T1000 (cell line): ENCODE data around the gene UBXN11.

ENCODE experiments used
- DNase-seq: peaks from one replicate; lab custom pipeline; 2025; ENCODE audit warnings: mixed read lengths; lab: John Stamatoyannopoulos, UW

Gene UBXN11

DNA sequence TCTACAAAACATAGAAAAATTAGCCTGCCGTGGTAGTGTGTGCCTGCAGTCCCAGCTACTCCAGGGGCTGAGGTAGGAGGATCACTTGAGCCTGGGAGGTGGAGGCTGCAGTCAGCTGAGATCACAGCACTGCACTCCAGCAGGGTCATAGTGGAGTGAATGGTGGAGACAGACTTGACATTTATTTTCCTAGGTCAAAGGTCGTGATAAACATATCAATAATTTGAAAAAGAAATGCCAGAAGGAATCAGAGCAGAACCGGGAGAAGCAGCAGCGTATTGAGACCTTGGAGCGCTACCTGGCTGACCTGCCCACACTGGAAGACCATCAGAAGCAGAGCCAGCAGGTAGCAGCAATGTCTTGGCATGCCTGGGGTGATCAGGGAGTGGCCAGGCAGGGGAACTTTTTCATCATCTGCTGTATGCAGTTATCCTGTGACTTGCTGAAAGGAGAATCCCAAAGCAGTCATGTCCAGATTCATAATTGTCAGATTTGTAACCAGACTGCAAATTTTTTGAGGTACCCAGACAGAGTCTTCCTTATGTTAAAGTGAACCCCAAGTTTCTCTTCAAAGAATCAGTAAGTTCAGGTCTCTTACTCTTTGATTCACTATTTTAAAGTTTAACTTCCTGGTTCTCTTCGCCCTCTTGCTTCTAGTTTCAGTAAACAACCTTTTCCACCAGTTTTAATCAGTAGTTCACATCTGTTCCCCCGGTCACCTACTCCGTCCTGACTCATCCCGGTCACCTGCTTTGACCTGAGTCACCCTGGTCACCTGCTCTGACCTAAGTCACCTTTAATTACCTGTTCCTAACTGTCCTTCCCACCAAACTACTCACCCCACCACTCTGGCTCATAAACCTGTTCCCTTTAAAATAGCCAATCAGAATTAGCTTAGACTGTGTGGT, 37.9 kb downstream of the UBXN11 start:
- no peak for DNase-seq

DNA sequence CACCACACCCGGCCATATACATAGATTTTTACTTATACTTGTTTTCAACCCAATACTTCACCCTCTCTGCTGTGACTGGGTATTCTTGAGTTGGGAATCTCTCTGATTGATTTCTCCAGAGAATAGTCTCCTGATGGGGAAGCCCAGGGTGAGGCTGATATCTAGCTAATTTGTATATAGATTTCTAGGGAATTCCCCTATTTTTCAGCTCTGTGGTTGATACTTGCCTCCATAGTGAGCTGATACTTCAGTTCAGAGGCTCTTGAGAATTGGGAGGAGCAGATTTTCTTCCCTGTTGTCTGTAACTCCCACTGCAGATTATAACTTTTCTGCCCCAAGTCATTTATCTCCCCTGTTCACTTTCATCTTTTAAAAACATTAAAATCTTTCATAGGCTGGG, 41.0 kb downstream of the UBXN11 start:
- DNase-seq: no peak

DNA sequence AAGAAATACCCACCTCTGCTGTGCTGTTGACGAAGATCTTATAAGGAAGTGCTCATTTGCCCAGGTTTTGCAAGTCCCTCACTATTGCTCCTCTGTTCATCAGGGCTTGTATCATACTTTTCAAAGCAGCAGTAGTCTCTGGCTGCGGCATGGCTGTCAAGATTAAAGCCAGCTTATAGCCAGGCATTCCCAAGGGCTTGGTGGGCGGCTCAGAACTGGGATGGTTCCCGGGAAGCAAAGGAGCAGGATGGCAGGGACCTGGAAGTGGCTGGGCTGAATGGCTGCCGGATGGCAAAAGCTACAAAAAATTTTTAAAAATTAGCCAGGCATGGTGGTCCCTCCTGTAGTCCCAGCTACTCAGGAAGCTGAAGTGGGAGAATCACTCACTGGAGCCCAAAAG, 43.2 kb downstream of the UBXN11 start:
- DNase-seq: no peak

DNA sequence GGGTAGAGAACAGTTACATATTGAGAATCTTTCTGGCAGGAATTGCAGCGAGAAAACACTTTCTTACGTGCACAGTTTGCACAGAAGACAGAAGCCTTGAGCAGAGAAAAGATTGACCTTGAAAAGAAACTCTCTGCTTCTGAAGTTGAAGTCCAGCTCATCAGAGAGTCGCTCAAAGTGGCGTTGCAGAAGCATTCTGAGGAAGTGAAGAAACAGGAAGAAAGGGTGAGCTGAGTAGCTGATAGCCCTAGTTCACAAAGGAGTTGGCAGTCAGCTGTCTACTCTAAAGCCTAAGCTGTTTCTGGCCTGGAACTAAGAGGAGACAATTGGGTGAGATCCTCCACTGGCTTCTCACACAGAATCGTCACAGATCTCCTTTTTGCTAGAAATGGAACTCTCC, 46.9 kb downstream of the UBXN11 start:
- no peak for DNase-seq

DNA sequence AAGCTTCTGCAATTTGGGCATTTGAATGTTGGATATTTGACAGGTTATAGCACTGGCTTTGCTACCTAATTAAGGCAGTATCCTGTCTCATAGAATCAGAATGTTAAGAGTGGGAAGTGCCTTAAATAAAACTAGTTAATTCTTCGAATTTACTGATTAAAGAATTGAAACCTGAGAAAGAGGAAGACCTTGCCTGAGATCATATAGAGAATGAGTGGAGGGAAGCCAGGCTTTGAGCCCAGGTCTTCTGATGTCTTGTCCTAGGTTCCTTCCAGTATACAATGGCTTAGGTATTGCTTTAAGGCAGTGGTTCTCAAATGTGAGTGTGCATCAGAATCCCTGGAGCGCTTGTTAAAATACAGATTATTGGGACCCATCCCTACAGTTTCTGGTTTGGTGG, 47.4 kb downstream of the UBXN11 start:
- no peak for DNase-seq

DNA sequence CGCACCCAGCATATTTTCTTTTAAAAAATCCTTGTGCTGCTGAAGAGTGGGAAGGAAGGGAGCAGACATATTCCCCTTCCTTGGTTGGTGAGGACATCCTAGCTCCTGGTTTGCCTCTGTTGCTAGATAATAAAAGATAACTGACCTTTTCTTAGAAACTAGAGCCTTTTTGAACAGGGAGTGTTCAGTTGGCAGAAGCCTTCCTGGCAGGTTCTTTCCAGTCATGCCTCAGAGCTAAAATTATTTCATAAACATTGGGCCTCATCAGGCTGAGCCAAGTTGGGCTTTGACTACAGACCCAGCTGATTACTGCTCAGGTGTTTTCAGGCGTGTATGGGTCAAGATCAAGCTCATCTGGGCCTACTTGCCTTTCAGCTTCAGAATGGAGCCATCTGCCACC, 49.2 kb downstream of the UBXN11 start:
- no peak for DNase-seq

DNA sequence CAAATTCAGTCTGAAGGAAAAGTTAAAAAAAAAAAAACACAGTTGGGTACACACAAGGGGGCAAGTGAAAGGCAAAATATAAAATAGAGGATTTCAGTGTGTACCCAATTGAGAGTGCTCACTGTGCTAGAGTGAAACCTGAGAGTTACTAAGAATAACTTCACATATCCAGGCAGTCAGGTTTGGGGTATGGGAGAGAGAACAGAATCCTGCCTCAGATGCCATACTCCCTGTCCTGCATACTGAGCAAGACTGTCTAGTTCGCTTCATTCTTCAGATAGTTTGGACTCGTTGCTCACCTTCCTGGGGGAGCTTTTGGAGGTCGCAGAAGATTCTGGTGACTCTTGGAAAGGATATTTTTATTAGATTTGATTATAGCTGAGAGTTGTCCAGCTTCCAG, 52.0 kb downstream of the UBXN11 start:
- DNase-seq: no peak

DNA sequence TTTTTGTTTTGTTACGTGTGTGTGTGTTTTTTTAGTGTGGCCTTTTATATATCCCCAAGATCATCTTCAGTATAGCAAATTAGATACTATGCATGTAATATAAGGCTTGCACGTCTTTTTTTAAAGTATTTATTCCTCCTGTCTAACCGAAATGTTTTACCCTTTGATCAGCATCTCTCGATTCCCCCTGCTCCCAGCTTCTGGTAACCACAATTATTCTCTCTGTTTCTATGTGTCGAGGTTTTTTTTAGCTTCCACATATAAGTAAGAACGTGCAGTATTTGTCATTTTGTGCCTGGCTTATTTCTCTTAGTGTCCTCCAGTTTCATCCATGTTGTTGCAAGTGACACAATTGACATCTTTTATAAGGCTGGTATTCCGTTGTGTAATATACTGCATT, 53.7 kb downstream of the UBXN11 start:
- no peak for DNase-seq

DNA sequence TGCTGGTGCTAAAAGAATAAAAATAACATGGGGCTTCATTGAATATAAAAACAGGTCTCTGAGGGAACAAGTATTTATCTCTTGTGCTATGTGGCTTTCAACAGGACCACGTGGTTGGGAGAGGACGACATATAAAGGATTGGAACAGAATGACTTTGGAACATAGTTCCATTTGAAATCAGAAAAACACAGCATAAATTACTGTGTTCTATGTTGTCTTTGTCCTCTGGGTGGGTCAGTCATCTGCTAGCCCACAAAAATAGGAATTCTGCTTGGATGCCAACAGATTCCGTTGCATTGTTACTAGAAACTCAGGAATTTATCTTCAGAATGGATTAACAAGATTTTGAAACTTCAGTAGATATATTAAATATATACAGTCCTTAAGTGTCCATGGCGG, 66.5 kb downstream of the UBXN11 start:
- DNase-seq: no peak

DNA sequence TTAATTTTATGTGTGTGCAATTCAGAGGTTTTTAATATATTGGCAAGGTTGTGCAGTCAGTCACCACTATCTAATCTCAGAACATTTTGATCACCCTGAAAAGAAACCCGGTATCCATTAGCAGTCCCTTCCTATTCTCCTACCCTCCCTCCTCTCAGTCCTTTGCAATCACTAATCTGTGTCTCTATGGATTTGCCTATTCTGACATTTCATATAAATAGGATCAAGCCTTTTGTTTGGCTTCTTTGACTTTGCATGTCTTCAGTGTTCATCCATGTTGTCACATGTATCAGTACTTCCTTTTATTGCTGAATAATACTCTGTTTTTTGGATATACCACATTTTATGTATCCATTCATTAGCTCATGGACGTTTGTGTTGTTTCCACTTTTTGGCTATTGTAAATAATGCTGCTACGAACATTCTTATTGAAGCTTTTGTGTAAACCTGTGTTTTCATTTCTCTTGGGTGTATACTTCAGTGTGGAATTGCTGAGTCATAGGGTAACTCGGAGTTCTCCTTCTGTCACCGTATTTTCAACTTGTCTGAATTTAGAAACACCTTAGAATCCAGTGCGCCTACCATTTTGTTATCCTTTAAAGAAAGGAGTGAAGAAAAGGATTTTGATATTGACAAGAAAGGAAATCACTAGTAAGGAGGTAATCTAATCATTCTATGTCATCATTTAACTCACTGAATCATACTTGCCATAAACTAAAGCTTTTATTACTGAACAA, 69.0 kb downstream of the UBXN11 start:
- DNase-seq: no peak

DNA sequence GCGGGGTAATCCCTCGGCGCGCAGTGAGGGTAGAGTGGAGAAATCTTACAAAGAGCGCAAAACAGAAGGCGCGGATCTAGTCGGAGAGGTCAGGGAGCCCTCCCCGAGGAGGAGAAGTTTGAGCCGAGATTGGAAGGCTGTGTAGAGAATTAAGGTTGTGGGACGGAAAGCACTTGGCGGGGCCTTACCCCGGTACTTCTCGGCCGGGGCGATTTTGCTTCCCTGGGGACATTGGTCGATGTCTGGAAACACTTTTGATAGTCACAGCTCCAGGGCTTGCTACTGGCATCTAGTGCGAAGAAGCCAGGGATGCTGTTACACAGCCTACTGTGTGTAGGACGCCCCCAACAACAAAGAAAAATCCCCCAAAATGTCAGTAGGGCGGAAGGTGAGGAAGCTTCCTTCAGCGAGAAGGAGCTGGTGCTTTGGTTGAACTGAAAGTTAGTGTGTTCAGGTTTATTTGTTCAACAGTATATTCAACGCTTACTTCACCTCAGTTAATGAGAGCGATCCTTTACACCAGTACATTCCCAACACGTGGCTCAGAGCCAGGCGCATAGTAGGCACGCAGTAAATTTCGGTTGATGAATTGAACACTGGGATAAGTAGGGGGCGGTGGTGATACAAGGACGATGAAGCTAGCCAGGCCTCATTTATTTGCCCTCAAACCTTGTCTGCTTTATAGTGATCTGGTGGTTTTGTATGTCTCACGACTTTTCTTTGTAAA, 71.6 kb downstream of the UBXN11 start:
- DNase-seq: no peak

DNA sequence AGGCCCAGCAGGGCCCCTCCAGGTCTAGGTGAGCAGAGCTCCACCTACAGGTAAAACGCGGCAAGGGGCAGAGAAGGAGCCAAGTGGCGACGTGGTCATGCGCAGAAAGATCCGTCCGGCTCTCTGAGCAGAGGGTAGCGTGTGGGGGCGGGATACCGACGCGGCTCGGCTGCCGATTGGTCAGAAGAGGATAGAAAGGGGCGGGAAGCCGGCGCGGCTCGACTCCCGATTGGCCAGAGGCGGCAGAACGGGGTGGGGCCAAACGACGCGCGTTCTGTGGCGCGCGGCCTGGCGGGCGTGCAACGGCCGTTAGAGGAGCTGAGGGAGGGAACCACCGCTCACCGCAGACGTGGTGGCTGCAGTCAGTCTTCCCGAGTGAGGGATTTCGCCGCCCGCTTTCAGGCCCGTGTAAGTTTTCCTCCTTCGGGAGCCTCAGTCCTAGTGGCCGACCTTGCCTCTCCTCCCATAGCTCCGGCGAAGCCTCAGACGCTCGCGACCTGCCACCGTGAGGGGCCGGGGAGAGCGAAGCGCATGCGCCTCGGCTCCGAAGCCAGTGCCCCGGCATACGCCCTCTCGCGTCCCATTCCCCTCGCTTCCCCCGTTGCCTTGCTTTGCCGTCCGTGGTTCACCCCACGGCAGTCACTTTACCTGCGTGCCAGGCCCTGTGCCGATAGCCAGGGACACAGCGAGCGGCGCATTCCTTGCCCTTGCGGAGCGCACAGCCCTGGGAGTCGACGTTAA, 72.4 kb downstream of the UBXN11 start, which contains the start of gene CEP85:
TSS of gene CEP85 (plus strand) at position 298 of the 741 bp plus-strand sequence. CDS start 5,584 bp downstream, outside the sequence.
- DNase-seq: peak; percentile 97
